AG04449 (cell line): Measurements from ENCODE around the gene ZC2HC1C.

Experiments
- CTCF ChIA-PET: fragments of 350-600 bp; formaldehyde crosslinking; extraction: SDS; loops from one replicate; lab custom pipeline; 2021; ENCODE audit warnings: antibody characterized with exemption; lab: Yijun Ruan, JAX
- POLR2A ChIA-PET: fragments of 400-600, 350-600 bp; formaldehyde crosslinking; extraction: SDS; loops from one replicate; lab custom pipeline; 2020; ENCODE audit warnings: antibody characterized with exemption, inconsistent platforms; lab: Yijun Ruan, JAX
- DNase-seq: peaks from one replicate; pipeline ENCODE4 v3.0.0-alpha.2; 2010; ENCODE audit warnings: low read depth, low spot score
- H3K4me3 ChIP-seq: 2 replicates; pipeline ENCODE4 v1.5.1; 2011; ENCODE audit warnings: low read depth, mild to moderate bottlenecking, control low read depth, low read length
- CTCF ChIP-seq: IDR thresholded peaks from one replicate; pipeline ENCODE4 v1.5.1; 2011; ENCODE audit warnings: mild to moderate bottlenecking, moderate library complexity, low read length, control low read depth, inconsistent platforms; ENCODE audit not compliant: insufficient read depth; ENCODE audit errors: missing control alignments

The ZC2HC1C gene

GRCh38 chr14:75077794-75078193 lies 8.4 kb downstream of the ZC2HC1C start:
- POLR2A ChIA-PET: no interaction called here
- DNase-seq: no peak
- no peak for TF ChIP-seq CTCF
- H3K4me3 ChIP-seq: no peak overlapping the region
- CTCF ChIA-PET: interaction anchor here (1.1 to 2.7 kb wide), 2 partner anchors 11 to 142 kb away, joined by 3 to 30 read pairs; no protein-coding TSS in a partner anchor

- no peak for TF ChIP-seq CTCF
- DNase-seq: no peak
- CTCF ChIA-PET: interaction anchor here (1.0 to 2.7 kb wide), 5 partner anchors 9 to 219 kb away, joined by 3 to 30 read pairs (median 7); partner anchors contain the start of gene ZC2HC1C
- POLR2A ChIA-PET: no interaction called here
- no peak overlapping the region for H3K4me3 ChIP-seq
These were observed 10.1 kb downstream of the ZC2HC1C start for GRCh38 chr14:75079521-75079920.

DNA sequence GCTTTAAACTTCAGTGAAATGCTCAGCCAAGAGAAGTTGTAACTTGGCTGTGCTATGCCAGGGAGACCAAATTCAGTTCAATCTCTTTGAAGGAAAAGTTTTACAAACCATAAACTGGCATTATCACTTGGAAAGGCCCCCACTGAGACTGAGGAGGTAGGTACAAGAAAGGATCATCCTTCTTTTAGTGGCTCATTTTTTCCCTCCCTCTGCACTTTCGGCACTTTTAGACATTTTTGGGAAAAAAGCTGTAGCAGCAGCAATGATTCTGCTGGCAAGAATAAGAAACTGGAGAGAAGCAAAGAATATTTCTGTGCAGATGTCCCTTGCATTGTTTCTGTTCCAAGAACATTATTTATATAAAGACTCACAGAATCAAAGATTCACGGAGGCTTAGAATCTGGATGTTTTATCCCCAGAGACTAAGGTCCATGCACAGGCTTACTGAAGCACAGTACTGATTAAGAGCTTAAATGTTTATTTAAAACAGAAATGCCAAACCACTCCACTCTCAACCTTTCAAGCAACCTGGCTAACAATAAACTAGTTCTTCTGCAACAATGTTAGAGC lies 12.3 kb downstream of the ZC2HC1C start:
- POLR2A ChIA-PET: no interaction called here
- no peak for DNase-seq
- no peak overlapping the region for H3K4me3 ChIP-seq
- CTCF ChIA-PET: interaction anchor here (0.9 to 1.2 kb wide), 3 partner anchors 15 to 176 kb away, joined by 3 to 4 read pairs (median 4); no protein-coding TSS in a partner anchor
- TF ChIP-seq CTCF: no peak

- CTCF ChIA-PET: interaction anchor here (0.9 to 2.0 kb wide), 9 partner anchors 9 to 222 kb away, joined by 3 to 6 read pairs (median 3); no protein-coding TSS in a partner anchor
- no peak overlapping the region for H3K4me3 ChIP-seq
- no peak for DNase-seq
- POLR2A ChIA-PET: no interaction called here
- TF ChIP-seq CTCF: no peak
These were observed 13.8 kb downstream of the ZC2HC1C start for GRCh38 chr14:75083271-75083670.

GRCh38 chr14:75084513-75084912 lies 15.1 kb downstream of the ZC2HC1C start:
- DNase-seq: no peak

DNA sequence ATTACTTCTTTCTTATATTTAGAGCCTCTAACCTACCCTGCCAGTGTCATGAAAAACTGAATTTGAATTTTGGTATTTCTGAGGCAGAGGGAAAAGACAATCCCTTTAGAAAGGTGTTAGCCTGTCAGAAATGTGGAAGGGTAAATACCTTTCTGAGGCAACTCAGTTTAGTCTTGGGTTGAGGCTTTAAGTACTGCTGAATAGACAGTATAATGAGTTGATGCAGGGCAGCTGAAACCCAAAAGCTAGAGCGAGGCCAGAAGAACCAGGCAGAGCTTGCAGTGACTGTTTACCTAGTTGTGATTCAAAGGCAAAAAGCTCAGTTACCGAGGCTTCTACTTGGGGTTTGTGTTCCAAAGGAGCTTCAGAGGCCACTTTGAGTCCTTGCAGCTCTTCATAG lies 18.7 kb downstream of the ZC2HC1C start:
- POLR2A ChIA-PET: no interaction called here

More at GRCh38 chr14:75084513-75084912, 15.1 kb downstream of the ZC2HC1C start:
- ChIA-PET CTCF (interaction anchor here (1.0 to 8.3 kb wide), 3 partner anchors 20 to 164 kb away, joined by 3 to 182 read pairs (median 4); partner anchors contain the start of gene PGF), POLR2A (no interaction called here)
- H3K4me3 ChIP-seq: no peak overlapping the region
- TF ChIP-seq CTCF: no peak

More for the DNA sequence above, 18.7 kb downstream of the ZC2HC1C start:
- no peak for DNase-seq
- H3K4me3 ChIP-seq: no peak overlapping the region
- CTCF ChIA-PET: interaction anchor here (0.6 to 12.6 kb wide), 53 partner anchors 8 to 271 kb away, joined by 3 to 296 read pairs (median 8); partner anchors contain the start of genes ACYP1, MLH3, PGF and RPS6KL1
- TF ChIP-seq CTCF: no peak
